ENCODE results near the gene HDAC4. TPM values are rescaled to one million over a fixed set of nuclear protein-coding genes. Genes with fewer than 3 reads are reported as not detected.

The HDAC4 gene
- total RNA-seq, 2 experiments from 2014 or later: 64.8 to 67.4 TPM

GRCh38 chr2:239295377-239296019, 105.3 kb downstream of the HDAC4 start:
- POLR2A ChIA-PET: interaction anchor here (0.6 to 3.7 kb wide), 12 partner anchors 8 to 195 kb away, joined by 3 to 19 read pairs (median 4); partner anchors contain the start of gene HDAC4
- no peak for DNase-seq
- Mint-ChIP-seq H3K4me3 (peak overlapping the region; percentile 21), H3K27me3 (peaks cover 12% of the 10 kb centered on the region), H3K36me3 (ENCODE audit: low read depth) (peaks cover 15% of the 10 kb centered on the region), H3K9me3 (no peaks in the 10 kb centered on the region), H3K4me1 (peaks cover 66% of the 10 kb centered on the region), H3K27ac (peak overlapping the region; percentile 70)
- CTCF ChIA-PET: interaction anchor here (0.7 to 2.1 kb wide), 8 partner anchors 9 to 151 kb away, joined by 3 to 10 read pairs (median 3); no protein-coding TSS in a partner anchor

- Mint-ChIP-seq H3K27ac (peak overlapping the region; percentile 67), H3K9me3 (no peaks in the 10 kb centered on the region), H3K27me3 (peaks cover 12% of the 10 kb centered on the region), H3K36me3 (ENCODE audit: low read depth) (peaks cover 18% of the 10 kb centered on the region), H3K4me3 (no peak overlapping the region), H3K4me1 (peaks cover 72% of the 10 kb centered on the region)
- no peak for DNase-seq
- ChIA-PET CTCF (interaction anchor here (0.7 to 2.1 kb wide), 10 partner anchors 8 to 102 kb away, joined by 3 to 10 read pairs (median 3); no protein-coding TSS in a partner anchor), POLR2A (interaction anchor here (1.2 to 3.7 kb wide), 11 partner anchors 9 to 106 kb away, joined by 3 to 19 read pairs (median 11); partner anchors contain the start of gene HDAC4)
These were observed 106.2 kb downstream of the HDAC4 start for GRCh38 chr2:239294571-239295054.

GRCh38 chr2:239293775-239294430, 106.9 kb downstream of the HDAC4 start:
- H3K27ac Mint-ChIP-seq: peak overlapping the region; percentile 67
- peaks cover 18% of the 10 kb centered on the region for H3K36me3 Mint-ChIP-seq (ENCODE audit: low read depth)
- no peaks in the 10 kb centered on the region for H3K9me3 Mint-ChIP-seq
- CTCF ChIA-PET: interaction anchor here (0.7 to 2.1 kb wide), 9 partner anchors 7 to 103 kb away, joined by 3 to 10 read pairs (median 3); no protein-coding TSS in a partner anchor
- H3K27me3 Mint-ChIP-seq: peaks cover 12% of the 10 kb centered on the region
- peak; percentile 65 for DNase-seq
- POLR2A ChIA-PET: interaction anchor here (1.2 to 3.7 kb wide), 9 partner anchors 9 to 107 kb away, joined by 3 to 19 read pairs (median 13); partner anchors contain the start of gene HDAC4
- H3K4me3 Mint-ChIP-seq: no peak overlapping the region
- H3K4me1 Mint-ChIP-seq: peaks cover 72% of the 10 kb centered on the region

- peaks cover 12% of the 10 kb centered on the region for H3K27me3 Mint-ChIP-seq
- peaks cover 73% of the 10 kb centered on the region for H3K4me1 Mint-ChIP-seq
- POLR2A ChIA-PET: interaction anchor here (0.9 to 3.7 kb wide), 13 partner anchors 8 to 108 kb away, joined by 3 to 19 read pairs (median 6); partner anchors contain the start of gene HDAC4
- peaks cover 19% of the 10 kb centered on the region for H3K36me3 Mint-ChIP-seq (ENCODE audit: low read depth)
- H3K9me3 Mint-ChIP-seq: no peaks in the 10 kb centered on the region
- H3K27ac Mint-ChIP-seq: no peak overlapping the region
- no peak overlapping the region for H3K4me3 Mint-ChIP-seq
- CTCF ChIA-PET: interaction anchor here (1.2 to 1.6 kb wide), 3 partner anchors 8 to 34 kb away, joined by 3 to 5 read pairs (median 3); no protein-coding TSS in a partner anchor
- DNase-seq: no peak
These were observed 107.7 kb downstream of the HDAC4 start for GRCh38 chr2:239292959-239293774.

GRCh38 chr2:239292531-239292930, 108.3 kb downstream of the HDAC4 start:
- Mint-ChIP-seq H3K36me3 (ENCODE audit: low read depth) (peaks cover 22% of the 10 kb centered on the region), H3K27me3 (peaks cover 15% of the 10 kb centered on the region), H3K4me1 (peaks cover 73% of the 10 kb centered on the region), H3K4me3 (no peak overlapping the region), H3K27ac (no peak overlapping the region), H3K9me3 (no peaks in the 10 kb centered on the region)
- DNase-seq: no peak
- POLR2A ChIA-PET: interaction anchor here (0.9 to 3.7 kb wide), 8 partner anchors 7 to 108 kb away, joined by 3 to 18 read pairs (median 6); partner anchors contain the start of gene HDAC4
- CTCF ChIA-PET: interaction anchor here (1.6 kb wide), 1 partner anchor 25 kb away, joined by 5 read pairs; no protein-coding TSS in a partner anchor

- no peak overlapping the region for H3K4me3 Mint-ChIP-seq
- H3K9me3 Mint-ChIP-seq: no peaks in the 10 kb centered on the region
- peaks cover 71% of the 10 kb centered on the region for H3K4me1 Mint-ChIP-seq
- DNase-seq: no peak
- H3K27ac Mint-ChIP-seq: no peak overlapping the region
- H3K36me3 Mint-ChIP-seq (ENCODE audit: low read depth): peaks cover 26% of the 10 kb centered on the region
- ChIA-PET CTCF (interaction anchor here (0.6 to 1.2 kb wide), 2 partner anchors 16 to 24 kb away, joined by 3 read pairs; no protein-coding TSS in a partner anchor), POLR2A (interaction anchor here (0.8 to 5.3 kb wide), 7 partner anchors 12 to 75 kb away, joined by 3 to 41 read pairs (median 6); no protein-coding TSS in a partner anchor)
- H3K27me3 Mint-ChIP-seq: peaks cover 21% of the 10 kb centered on the region
These were observed 109.1 kb downstream of the HDAC4 start for GRCh38 chr2:239291475-239292350.

GRCh38 chr2:239290618-239291474, 110.0 kb downstream of the HDAC4 start:
- ChIA-PET CTCF (interaction anchor here (0.6 to 1.2 kb wide), 2 partner anchors 15 to 23 kb away, joined by 3 read pairs; no protein-coding TSS in a partner anchor), POLR2A (interaction anchor here (0.8 to 5.3 kb wide), 4 partner anchors 13 to 32 kb away, joined by 4 to 41 read pairs (median 6); no protein-coding TSS in a partner anchor)
- DNase-seq: no peak
- Mint-ChIP-seq H3K9me3 (no peaks in the 10 kb centered on the region), H3K27ac (no peak overlapping the region), H3K4me1 (peaks cover 71% of the 10 kb centered on the region), H3K27me3 (peaks cover 24% of the 10 kb centered on the region), H3K4me3 (no peak overlapping the region), H3K36me3 (ENCODE audit: low read depth) (peaks cover 26% of the 10 kb centered on the region)

- peak overlapping the region; percentile 97 for H3K27ac Mint-ChIP-seq
- peaks cover 25% of the 10 kb centered on the region for H3K36me3 Mint-ChIP-seq (ENCODE audit: low read depth)
- no peaks in the 10 kb centered on the region for H3K9me3 Mint-ChIP-seq
- ChIA-PET CTCF (interaction anchor here (0.6 to 2.2 kb wide), 5 partner anchors 9 to 22 kb away, joined by 3 to 11 read pairs (median 7); no protein-coding TSS in a partner anchor), POLR2A (interaction anchor here (0.7 to 7.4 kb wide), 7 partner anchors 8 to 112 kb away, joined by 3 to 55 read pairs (median 8); partner anchors contain the start of gene HDAC4)
- peak overlapping the region; percentile 75 for H3K4me3 Mint-ChIP-seq
- H3K27me3 Mint-ChIP-seq: peaks cover 20% of the 10 kb centered on the region
- peaks cover 75% of the 10 kb centered on the region for H3K4me1 Mint-ChIP-seq
- DNase-seq: peak; percentile 35
These were observed 111.3 kb downstream of the HDAC4 start for GRCh38 chr2:239289545-239289944.

- Mint-ChIP-seq H3K27ac (peak overlapping the region; percentile 97), H3K4me3 (peak overlapping the region; percentile 75), H3K4me1 (peaks cover 74% of the 10 kb centered on the region), H3K36me3 (ENCODE audit: low read depth) (peaks cover 20% of the 10 kb centered on the region), H3K27me3 (peaks cover 18% of the 10 kb centered on the region), H3K9me3 (no peaks in the 10 kb centered on the region)
- POLR2A ChIA-PET: interaction anchor here (0.7 to 7.4 kb wide), 9 partner anchors 9 to 112 kb away, joined by 3 to 55 read pairs (median 6); partner anchors contain the start of gene HDAC4
- DNase-seq: peak; percentile 56
- CTCF ChIA-PET: interaction anchor here (0.6 to 2.2 kb wide), 6 partner anchors 9 to 22 kb away, joined by 3 to 11 read pairs (median 6); no protein-coding TSS in a partner anchor
These were observed 111.8 kb downstream of the HDAC4 start for GRCh38 chr2:239288951-239289511.

- H3K4me1 Mint-ChIP-seq: peaks cover 70% of the 10 kb centered on the region
- H3K27me3 Mint-ChIP-seq: peaks cover 15% of the 10 kb centered on the region
- DNase-seq: no peak
- ChIA-PET POLR2A (interaction anchor here (1.0 to 7.4 kb wide), 8 partner anchors 8 to 113 kb away, joined by 3 to 55 read pairs (median 7); partner anchors contain the start of gene HDAC4), CTCF (interaction anchor here (0.6 to 2.2 kb wide), 6 partner anchors 8 to 21 kb away, joined by 3 to 11 read pairs (median 6); no protein-coding TSS in a partner anchor)
- peak overlapping the region; percentile 97 for H3K27ac Mint-ChIP-seq
- H3K36me3 Mint-ChIP-seq (ENCODE audit: low read depth): peaks cover 18% of the 10 kb centered on the region
- H3K9me3 Mint-ChIP-seq: no peaks in the 10 kb centered on the region
- H3K4me3 Mint-ChIP-seq: peak overlapping the region; percentile 19
These were observed 112.6 kb downstream of the HDAC4 start for GRCh38 chr2:239288237-239288636.
